ENCODE data around the gene CFDP1.
"Not testable (repeated sequence)": the region's sequence is repeated elsewhere in the genome, so short reads cannot be mapped to it uniquely, and the experiment has no call there.

CFDP1 gene

GRCh38 chr16:75288181-75288580, 145.1 kb downstream of the CFDP1 start:
- DNase-seq, result no peak

DNA sequence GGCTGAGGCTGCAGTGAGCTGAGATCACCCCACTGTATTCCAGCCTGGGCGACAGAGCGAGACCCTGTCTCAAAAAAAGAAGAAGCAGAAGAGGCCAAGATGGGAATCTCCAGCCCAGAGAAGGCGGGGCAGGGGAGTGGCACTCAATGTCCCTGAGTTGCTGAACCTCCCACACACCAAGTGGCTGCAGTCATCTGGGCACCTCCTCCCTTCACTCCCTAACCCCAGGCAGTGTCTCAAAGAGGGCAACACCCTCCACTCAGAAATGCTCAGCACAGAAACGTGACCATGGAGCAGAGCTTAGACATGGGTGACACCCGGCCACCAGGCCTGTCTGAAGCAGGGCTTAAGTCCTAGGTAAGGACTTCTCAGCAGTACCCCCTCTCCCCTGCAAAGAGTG, 145.6 kb downstream of the CFDP1 start:
- DNase-seq, result peak; percentile 61 to 86

DNA sequence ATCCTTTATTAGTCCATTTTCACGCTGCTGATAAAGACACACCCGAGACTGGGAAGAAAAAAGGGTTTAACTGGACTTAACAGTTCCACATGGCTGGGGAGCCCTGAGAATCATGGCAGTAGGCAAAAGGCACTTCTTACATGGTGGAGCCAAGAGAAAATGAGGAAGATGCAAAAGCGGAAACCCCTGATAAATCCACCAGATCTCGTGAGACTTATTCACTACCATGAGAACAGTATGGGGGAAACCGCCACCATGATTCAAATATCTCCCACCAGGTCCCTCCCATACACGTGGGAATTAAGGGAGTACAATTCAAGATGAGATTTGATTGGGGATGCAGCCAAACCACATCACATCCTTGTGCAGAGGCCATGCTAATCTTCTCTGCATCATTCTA, 146.9 kb downstream of the CFDP1 start:
- DNase-seq, result peak; percentile 59 to 86

GRCh38 chr16:75282466-75283281, 150.6 kb downstream of the CFDP1 start:
- no peak for DNase-seq

DNA sequence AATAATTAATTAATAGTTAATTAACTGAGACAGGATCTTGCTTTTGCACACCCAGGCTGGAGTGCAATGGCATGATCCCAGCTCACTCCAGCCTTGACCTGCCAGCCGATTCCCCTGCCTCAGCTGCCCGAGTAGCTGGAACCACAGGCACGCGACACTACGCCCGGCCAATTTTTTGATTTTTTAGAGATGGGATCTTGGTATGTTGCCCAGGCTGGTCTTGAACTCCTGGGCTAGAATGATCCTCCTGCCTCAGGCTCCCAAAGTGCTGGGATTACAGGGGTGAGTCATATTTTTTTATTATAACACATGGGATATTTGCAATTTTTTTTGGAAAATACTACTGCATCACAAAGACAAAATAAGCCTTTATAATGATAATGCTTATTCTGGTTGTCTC, 151.5 kb downstream of the CFDP1 start:
- no peak for DNase-seq

GRCh38 chr16:75281009-75281408, 152.3 kb downstream of the CFDP1 start:
- DNase-seq, result not testable (repeated sequence)

GRCh38 chr16:75280331-75280804, 152.9 kb downstream of the CFDP1 start:
- no peak for DNase-seq

DNA sequence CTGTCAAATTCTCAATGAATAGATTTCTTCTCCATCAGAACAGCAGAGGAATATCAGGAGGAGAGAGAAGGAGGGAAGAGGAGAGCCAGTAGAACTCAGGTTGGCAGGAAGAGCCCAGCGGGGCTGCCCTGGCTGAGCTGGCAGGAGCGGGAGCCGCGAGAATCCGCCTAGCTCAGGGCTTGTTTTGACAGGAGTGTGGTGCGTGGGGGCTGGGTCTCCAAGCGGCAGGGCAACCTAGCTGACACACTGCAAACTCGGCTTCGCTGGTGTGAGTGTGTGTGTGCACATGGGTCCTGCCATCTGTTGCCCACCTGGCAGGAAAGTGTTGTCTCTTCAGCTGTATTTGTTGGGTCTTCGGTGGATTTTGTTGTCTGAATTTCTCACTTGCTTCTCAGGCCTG, 154.0 kb downstream of the CFDP1 start:
- DNase-seq, result no peak

DNA sequence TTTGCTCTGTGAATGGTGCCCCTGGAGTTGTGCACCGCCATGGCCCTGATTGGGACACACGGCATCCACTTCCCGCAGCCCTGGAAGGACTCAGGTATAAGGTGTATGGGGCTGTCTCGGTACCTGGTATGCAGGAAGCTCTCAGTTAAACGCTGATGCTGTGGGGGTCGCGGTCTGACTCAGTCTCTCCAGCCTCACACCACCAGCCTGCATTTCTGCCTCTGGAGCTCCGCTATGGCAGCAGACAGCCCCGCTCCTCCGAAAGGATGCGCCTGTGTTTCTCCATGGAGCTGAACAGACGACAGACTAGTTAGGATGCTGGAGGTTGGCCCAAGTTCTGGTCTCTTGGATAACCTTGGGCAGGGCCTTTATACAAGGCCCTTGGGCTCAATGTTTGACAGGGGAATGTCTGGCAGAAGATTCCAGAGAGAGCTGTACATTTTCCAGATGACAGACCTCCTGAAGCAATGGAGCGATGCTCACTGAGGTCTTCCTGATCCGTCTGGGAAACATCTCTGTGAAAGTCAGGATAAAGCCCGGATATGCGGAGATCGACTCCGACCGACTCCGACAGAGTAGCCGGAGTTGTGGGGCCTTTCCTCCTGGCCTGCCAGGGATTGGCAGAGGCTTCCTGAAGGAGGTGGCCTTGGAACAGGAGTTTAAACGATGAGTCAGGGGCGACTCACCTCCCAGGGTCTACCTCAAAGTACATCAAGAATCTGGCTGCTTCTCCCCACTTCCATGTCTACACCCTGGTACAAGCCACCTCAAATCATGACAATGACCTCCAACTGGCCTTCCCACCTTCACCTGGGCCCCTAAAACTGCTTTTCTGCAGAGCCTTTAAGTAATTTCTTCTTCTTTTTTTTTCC, 160.0 kb downstream of the CFDP1 start:
- DNase-seq, result no peak

GRCh38 chr16:75272629-75273028, 160.7 kb downstream of the CFDP1 start:
- not testable (repeated sequence) for DNase-seq

GRCh38 chr16:75272097-75272551, 161.2 kb downstream of the CFDP1 start:
- no peak for DNase-seq

DNA sequence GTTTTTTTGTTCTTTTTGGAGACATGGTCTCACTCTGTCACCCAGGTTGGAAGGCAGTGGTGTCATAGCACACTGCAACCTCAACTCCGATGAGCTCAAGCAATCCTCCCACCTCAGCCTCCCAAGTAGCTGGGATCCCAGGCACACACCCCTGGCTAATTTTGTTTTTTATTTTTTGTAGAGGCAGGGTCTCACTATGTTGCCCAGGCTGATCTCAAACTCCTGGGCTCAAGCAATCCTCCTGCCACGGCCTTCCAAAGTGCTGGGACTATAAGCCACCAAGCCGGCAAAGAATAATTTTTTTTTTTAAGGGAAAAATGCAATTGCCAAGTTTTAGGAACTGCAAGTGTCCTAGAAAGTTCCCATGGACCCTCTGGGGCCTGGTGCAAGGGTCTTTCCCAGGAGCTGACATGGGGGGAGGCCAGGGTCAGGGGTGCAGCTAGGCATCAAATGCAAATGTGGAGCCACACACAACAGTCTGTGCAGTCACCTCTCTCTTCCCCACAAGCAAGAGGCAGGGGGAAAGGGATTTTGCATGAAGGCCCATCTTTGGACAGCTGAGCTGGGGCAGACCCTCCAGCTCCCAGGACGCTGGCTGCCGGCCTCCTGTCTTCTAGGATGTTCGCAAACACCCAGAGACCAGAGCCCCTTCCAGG, 161.7 kb downstream of the CFDP1 start:
- no peak for DNase-seq

DNA sequence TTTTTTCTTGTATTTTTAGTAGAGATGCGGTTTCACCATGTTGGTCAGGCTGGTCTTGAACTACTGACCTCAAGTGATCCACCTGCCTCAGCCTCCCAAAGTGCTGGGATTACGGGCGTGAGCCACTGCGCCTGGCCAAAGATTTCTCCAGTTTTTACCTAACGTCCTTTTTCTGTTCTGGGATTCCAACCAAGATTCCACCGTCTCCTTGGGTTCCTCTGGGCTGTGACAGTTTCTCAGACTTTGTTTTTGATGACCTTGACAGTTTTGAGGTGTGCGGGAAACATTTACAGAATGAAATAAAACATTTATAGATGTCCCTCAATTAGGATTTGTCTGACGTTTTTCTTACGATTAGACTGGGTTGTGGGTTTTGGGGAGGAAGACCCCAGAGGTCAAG, 163.9 kb downstream of the CFDP1 start:
- DNase-seq, result not testable (repeated sequence)

GRCh38 chr16:75267631-75268264, 165.6 kb downstream of the CFDP1 start:
- no peak for DNase-seq

- no peak for DNase-seq
Measured at GRCh38 chr16:75266738-75267630, 166.3 kb downstream of the CFDP1 start.

DNA sequence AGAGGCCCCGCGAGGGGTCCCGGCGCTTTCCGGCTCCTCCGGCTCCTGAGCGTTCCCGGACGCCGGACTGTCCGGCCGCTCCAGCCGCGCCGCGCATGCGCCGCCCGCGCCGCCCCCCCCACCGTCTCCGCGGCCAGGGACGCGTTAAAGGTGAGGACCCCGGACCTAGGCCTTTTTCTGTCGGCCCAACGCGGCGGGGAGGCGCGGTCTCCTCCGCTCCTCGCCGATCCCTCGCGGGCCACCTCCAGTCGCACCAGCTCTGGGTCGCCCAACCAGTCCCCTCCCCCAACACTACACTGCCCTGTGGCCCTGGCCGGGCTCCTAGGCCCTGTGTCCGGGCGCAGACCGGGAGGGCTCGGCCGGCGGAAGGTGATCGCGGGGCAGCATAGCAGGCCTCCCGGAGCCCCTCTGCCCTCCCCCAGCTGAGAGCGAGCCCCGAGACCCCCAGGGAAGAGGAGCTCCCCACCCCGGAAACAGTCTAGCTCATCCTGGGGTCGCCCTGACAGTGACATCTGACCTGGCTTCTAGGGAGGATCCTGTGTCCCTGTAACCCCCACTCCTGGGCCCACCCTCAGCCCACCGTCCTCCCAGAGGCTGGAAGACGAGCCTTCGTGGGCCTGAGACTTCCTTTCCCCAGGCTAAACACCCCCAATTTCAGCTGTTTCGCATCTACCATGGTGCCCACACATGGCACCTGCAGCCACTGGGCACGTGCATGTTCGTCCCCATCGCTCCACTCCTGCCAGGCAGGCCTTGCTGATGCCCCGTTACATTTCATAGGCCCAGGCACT, 167.2 kb downstream of the CFDP1 start:
- DNase-seq, result peak in 1 of 2 donors; percentile 14

DNA sequence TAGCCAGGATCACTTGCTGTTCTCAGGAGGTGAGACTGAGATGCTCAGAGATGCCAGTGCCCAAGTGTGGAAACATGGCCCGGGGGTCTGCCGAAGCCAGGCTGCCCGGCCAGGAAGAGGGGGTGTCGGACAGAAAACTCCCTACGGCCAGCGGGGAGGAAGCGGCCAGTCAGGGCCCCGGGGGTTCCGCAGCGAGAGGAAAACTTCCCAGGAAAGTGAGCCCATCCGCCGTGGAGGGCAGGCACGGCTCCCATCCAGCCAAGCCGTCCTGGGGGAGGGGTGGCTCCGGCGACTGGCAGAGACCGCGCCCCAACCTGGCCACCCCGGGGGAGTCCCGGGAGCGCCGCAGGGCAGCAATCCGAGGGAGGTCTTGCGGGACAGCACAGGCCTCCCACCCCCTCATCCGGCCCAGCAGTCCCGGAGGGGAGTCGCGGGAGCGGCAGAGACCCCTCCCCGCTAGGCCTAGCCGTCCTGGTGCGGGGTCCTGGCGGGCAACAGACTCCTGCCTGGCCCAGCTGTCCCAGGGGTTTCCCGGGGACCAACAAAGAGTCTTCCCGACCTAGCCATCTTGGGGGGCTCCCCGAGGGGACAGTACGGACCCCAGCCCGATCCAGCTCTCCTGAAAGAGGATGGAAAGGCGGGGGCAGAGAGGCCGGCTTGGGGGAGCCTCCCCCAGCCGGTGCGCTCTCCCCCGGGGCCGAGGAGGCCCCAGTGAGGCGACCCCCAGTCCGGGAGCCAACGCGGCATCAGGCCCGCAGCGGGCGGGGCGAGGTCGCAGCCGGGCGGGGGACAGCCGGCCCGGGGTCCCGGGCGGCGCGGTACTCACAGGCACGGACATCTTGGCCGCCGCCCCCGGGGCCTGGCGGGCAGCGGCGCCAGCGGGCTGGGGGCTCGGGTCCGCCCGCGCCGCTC, 168.0 kb downstream of the CFDP1 start:
- no peak for DNase-seq

- no peak for DNase-seq
Measured at GRCh38 chr16:75264457-75264998, 168.8 kb downstream of the CFDP1 start.

GRCh38 chr16:75263963-75264445, 169.3 kb downstream of the CFDP1 start:
- DNase-seq, result no peak
